Ascending aorta (tissue), 2 donors: ENCODE data around the gene LRRC74A. TPM values are rescaled to one million over a fixed set of nuclear protein-coding genes. Genes with fewer than 3 reads are reported as not detected.

Experiments
- DNase-seq, 2 donors: peaks; one replicate each; pipeline ENCODE4 v3.0.0-alpha.2; 2019; ENCODE audit warnings: low spot score in 2 of 2
- H3K27ac ChIP-seq, 2 donors: fragments of 200-600 bp; sonication (generic); one replicate each; pipeline ENCODE4 v1.5.1; 2016 to 2017; ENCODE audit warnings: mild to moderate bottlenecking in 1 of 2
- H3K27me3 ChIP-seq: fragments of 200-600 bp; sonication (generic); one replicate; pipeline ENCODE4 v1.5.1; 2017
- H3K36me3 ChIP-seq, 2 donors: fragments of 200-600 bp; sonication (generic); one replicate each; pipeline ENCODE4 v1.5.1; 2016
- H3K4me1 ChIP-seq, 2 donors: fragments of 200-600 bp; sonication (generic); one replicate each; pipeline ENCODE4 v1.5.1; 2016 to 2017; ENCODE audit warnings: mild to moderate bottlenecking in 1 of 2
- H3K4me3 ChIP-seq, 2 donors: fragments of 200-600 bp; sonication (generic); one replicate each; pipeline ENCODE4 v1.5.1; 2016 to 2017; ENCODE audit warnings: mild to moderate bottlenecking in 1 of 2
- H3K9me3 ChIP-seq, 2 donors: fragments of 200-600 bp; sonication (generic); one replicate each; pipeline ENCODE4 v1.5.1; 2016
- CTCF ChIP-seq, 3 experiments: fragments of 200-600 bp in 2 of 3; fragments of 450-650 bp in 1 of 3; sonication (generic) in 2 of 3; IDR thresholded peaks; one replicate each; pipeline ENCODE4 v1.5.1; 2016 to 2019; ENCODE audit warnings: antibody characterized with exemption in 3 of 3, mild to moderate bottlenecking in 1 of 3, moderate library complexity in 1 of 3
- intact Hi-C: fragments of 100-400 bp; cut with DNase I; formaldehyde crosslinking; loops from one replicate; pipeline ENCODE4 v1.15.1; 2023
- total RNA-seq: library from RNA; depleted of rRNA; stranded (reverse); fragments of >200 nt; gene quantifications from one replicate; pipeline ENCODE4 v1.1.0, GENCODE V29; 2016

LRRC74A gene
- total RNA-seq, 1 donor from 2014 or later = not detected

GRCh38 chr14:76867516-76868453 lies 41.6 kb downstream of the LRRC74A start:
- Histone ChIP-seq H3K36me3 (no peaks in the 10 kb centered on the region), H3K4me3 (no peak overlapping the region), H3K9me3 (no peaks in the 10 kb centered on the region), H3K27me3 (no peaks in the 10 kb centered on the region), H3K27ac (no peak overlapping the region), H3K4me1 (no peaks in the 10 kb centered on the region)
- intact Hi-C loops = no loop called here
- no peak for TF ChIP-seq CTCF (IDR thresholded peaks at IDR 0.05)
- DNase-seq = no peak

- TF ChIP-seq CTCF (IDR thresholded peaks at IDR 0.05) = no peak
- intact Hi-C loops = no loop called here
- no peak for DNase-seq
These were observed 42.4 kb downstream of the LRRC74A start for GRCh38 chr14:76868454-76869170.

GRCh38 chr14:76870166-76870565 lies 44.0 kb downstream of the LRRC74A start:
- no peaks in the 10 kb centered on the region for H3K36me3 ChIP-seq
- no peaks in the 10 kb centered on the region for H3K9me3 ChIP-seq
- no peak overlapping the region for H3K27ac ChIP-seq
- H3K4me3 ChIP-seq = no peak overlapping the region
- TF ChIP-seq CTCF (IDR thresholded peaks at IDR 0.05) = no peak
- H3K4me1 ChIP-seq = no peaks in the 10 kb centered on the region
- H3K27me3 ChIP-seq = no peaks in the 10 kb centered on the region
- no peak for DNase-seq
- intact Hi-C loops = loop anchor here (10.0 kb wide), 1 partner anchor 255 kb away; no protein-coding TSS in a partner anchor

More at GRCh38 chr14:76868454-76869170, 42.4 kb downstream of the LRRC74A start:
- no peak overlapping the region for H3K27ac ChIP-seq
- no peaks in the 10 kb centered on the region for H3K27me3 ChIP-seq
- H3K4me1 ChIP-seq = no peaks in the 10 kb centered on the region
- no peak overlapping the region for H3K4me3 ChIP-seq
- H3K36me3 ChIP-seq = no peaks in the 10 kb centered on the region
- H3K9me3 ChIP-seq = no peaks in the 10 kb centered on the region

- H3K27me3 ChIP-seq = no peaks in the 10 kb centered on the region
- peak; percentile 83 to 92 (median 90) for TF ChIP-seq CTCF (IDR thresholded peaks at IDR 0.05)
- no peak overlapping the region for H3K4me3 ChIP-seq
- no peaks in the 10 kb centered on the region for H3K4me1 ChIP-seq
- DNase-seq = peak in 1 of 2 donors; percentile 72
- no peak overlapping the region for H3K27ac ChIP-seq
- H3K9me3 ChIP-seq = no peaks in the 10 kb centered on the region
- intact Hi-C loops = loop anchor here (2.0 to 10.0 kb wide), 3 partner anchors 224 to 444 kb away; no protein-coding TSS in a partner anchor
- H3K36me3 ChIP-seq = no peaks in the 10 kb centered on the region
These were observed 46.7 kb downstream of the LRRC74A start for GRCh38 chr14:76872796-76873432.

GRCh38 chr14:76874734-76875133 lies 48.5 kb downstream of the LRRC74A start:
- no peaks in the 10 kb centered on the region for H3K4me1 ChIP-seq
- no peak overlapping the region for H3K27ac ChIP-seq
- H3K36me3 ChIP-seq = no peaks in the 10 kb centered on the region
- H3K27me3 ChIP-seq = no peaks in the 10 kb centered on the region
- TF ChIP-seq CTCF (IDR thresholded peaks at IDR 0.05) = no peak
- intact Hi-C loops = loop anchor here (5.0 to 10.0 kb wide), 2 partner anchors 178 to 250 kb away; no protein-coding TSS in a partner anchor
- H3K4me3 ChIP-seq = no peak overlapping the region
- H3K9me3 ChIP-seq = no peaks in the 10 kb centered on the region
- no peak for DNase-seq
